ENCODE data around the gene DUSP15.

Gene DUSP15

DNA sequence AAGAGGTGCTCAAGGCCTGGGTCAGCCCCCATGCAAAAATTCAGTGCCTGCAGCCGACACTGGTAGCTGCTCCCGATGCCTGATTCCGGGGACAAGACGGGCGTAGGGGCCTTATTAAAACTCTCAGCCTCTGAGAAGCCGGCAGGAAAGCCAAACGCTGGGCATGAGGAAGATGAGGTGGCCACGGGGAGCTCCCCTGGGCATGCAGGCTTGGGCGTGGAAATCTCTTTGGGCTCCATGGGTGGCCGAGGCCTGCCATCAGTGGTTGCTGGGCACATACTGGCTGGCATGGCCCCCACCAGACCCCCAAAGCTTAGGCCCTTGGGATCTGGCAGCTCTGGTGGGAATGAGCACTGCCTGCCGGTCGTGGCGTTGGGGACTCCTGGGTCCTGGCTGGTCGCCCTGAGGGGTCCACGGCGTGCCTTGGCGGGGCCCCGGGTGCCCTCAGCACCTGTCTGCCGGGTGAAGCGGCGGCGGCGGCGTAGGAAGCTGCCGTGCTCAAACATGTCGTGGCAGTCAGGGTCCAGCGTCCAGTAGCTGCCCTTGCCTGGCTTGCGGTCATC lies 25.5 kb downstream of the DUSP15 start:
- peaks cover 0 to 6% of the 10 kb centered on the region in 2 donors for H3K27me3 ChIP-seq
- DNase-seq = no peak
- TF ChIP-seq, protein P1, sequence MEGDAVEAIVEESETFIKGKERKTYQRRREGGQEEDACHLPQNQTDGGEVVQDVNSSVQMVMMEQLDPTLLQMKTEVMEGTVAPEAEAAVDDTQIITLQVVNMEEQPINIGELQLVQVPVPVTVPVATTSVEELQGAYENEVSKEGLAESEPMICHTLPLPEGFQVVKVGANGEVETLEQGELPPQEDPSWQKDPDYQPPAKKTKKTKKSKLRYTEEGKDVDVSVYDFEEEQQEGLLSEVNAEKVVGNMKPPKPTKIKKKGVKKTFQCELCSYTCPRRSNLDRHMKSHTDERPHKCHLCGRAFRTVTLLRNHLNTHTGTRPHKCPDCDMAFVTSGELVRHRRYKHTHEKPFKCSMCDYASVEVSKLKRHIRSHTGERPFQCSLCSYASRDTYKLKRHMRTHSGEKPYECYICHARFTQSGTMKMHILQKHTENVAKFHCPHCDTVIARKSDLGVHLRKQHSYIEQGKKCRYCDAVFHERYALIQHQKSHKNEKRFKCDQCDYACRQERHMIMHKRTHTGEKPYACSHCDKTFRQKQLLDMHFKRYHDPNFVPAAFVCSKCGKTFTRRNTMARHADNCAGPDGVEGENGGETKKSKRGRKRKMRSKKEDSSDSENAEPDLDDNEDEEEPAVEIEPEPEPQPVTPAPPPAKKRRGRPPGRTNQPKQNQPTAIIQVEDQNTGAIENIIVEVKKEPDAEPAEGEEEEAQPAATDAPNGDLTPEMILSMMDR (IDR thresholded peaks at IDR 0.05) = no peak
- peaks cover 0 to 71% (median 54%) of the 10 kb centered on the region in 4 donors for H3K4me1 ChIP-seq
- H3K27ac ChIP-seq = peak overlapping the region; percentile 89 to 92
- no peaks in the 10 kb centered on the region for H3K9me3 ChIP-seq
- peak overlapping the region; percentile 62 to 73 for H3K4me3 ChIP-seq
- intact Hi-C loops (cut with DNase I; ENCODE audit: low total_unique reads) = loop anchor here (2.0 to 5.0 kb wide), 2 partner anchors 22 to 108 kb away; partner anchors contain the start of gene TPX2
- no peaks in the 10 kb centered on the region for H3K36me3 ChIP-seq

DNA sequence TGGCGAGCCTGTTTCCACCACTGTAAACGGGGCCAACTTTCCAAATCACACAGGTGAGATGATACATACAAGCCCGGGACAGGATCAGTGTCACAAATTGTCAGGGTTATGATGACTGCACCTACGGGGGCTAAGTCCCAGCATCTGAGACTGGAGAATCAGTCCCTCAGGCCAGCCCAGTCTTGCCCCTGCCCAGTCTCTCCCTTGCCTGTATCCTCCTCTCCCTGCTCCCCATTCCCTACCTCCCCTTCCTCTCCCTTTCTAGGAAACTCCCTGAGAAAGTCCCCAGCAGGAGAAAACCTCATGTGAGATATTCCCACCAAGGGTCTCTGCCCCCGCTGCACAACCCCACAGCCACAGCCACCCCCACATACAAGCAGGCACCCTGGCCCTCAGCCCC lies 26.4 kb downstream of the DUSP15 start:
- H3K4me3 ChIP-seq = peak overlapping the region; percentile 62 to 73
- intact Hi-C loops (cut with DNase I; ENCODE audit: low total_unique reads) = loop anchor here (2.0 kb wide), 1 partner anchor 21 kb away; no protein-coding TSS in a partner anchor
- H3K4me1 ChIP-seq = peaks cover 0 to 68% (median 61%) of the 10 kb centered on the region in 4 donors
- H3K9me3 ChIP-seq = no peaks in the 10 kb centered on the region
- no peaks in the 10 kb centered on the region for H3K36me3 ChIP-seq
- TF ChIP-seq, protein P1 (IDR thresholded peaks at IDR 0.05) = no peak
- no peak for DNase-seq
- no peaks in the 10 kb centered on the region for H3K27me3 ChIP-seq
- peak overlapping the region; percentile 89 to 92 for H3K27ac ChIP-seq

DNA sequence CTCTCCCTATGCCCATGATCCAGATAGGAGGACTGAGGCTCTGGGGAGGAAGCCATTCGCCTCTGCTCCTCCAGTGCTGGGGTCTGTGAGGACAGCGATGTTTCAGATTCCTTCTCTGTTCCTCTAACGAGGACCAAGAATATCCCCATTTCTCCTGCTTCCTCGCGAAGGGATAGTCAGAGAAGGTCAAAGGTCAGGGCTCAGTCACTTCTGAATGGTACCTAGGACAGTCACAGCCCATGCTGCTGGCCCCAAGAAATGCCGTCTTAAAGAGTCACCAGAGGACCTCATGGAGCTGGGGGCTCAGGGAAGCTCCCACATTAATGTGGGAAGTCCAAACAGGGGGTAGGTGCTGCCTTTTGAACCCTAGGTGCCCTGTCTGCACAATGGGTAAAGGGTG lies 27.0 kb downstream of the DUSP15 start:
- TF ChIP-seq, protein P1 (IDR thresholded peaks at IDR 0.05) = no peak
- Histone ChIP-seq H3K4me1 (peaks cover 0 to 74% (median 66%) of the 10 kb centered on the region in 4 donors), H3K4me3 (peak overlapping the region; percentile 62 to 73), H3K27ac (peak overlapping the region; percentile 89 to 92), H3K27me3 (no peaks in the 10 kb centered on the region), H3K9me3 (no peaks in the 10 kb centered on the region), H3K36me3 (no peaks in the 10 kb centered on the region)
- intact Hi-C loops (cut with DNase I; ENCODE audit: low total_unique reads) = no loop called here
- DNase-seq = no peak

DNA sequence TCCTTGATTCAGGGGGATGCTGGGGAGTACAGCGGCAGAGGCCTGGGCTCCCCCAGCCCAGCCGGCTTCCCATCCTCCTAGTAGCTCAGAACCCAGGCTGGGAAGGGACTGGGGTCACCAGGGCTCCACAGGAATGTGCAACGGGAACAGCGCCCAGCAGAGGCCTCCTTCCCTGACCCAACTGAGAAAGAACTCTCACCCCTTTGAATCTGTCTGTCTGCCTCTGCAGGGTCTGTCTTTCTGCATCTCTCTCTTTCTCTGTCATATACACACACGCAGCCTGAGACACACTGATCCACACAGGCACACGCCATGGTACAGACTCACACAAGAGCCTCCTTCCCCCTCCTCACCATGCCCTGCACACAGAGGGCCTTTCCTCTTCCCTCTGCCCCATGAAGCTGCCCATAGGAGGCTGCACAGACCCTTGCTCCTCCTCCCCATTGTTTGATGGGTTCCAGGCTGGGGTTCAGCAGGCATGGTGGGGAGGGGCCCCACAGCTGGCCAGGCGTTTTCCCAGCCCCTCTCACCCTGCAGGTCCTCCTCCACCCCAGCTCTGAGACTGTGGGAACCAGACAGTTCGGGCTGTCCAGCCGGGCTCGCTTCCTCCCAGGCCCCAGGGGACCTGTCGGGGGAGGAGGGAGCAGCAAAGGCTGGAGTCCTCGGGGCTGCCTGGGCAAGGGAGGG lies 27.7 kb downstream of the DUSP15 start:
- peak in 1 of 2 donors; percentile 88 for DNase-seq
- intact Hi-C loops (cut with DNase I; ENCODE audit: low total_unique reads) = no loop called here
- Histone ChIP-seq H3K27ac (peak overlapping the region; percentile 89 to 92), H3K36me3 (no peaks in the 10 kb centered on the region), H3K4me1 (peaks cover 0 to 81% (median 73%) of the 10 kb centered on the region in 4 donors), H3K27me3 (no peaks in the 10 kb centered on the region), H3K4me3 (peak overlapping the region; percentile 62 to 73), H3K9me3 (no peaks in the 10 kb centered on the region)
- TF ChIP-seq, protein P1 (IDR thresholded peaks at IDR 0.05) = no peak

DNA sequence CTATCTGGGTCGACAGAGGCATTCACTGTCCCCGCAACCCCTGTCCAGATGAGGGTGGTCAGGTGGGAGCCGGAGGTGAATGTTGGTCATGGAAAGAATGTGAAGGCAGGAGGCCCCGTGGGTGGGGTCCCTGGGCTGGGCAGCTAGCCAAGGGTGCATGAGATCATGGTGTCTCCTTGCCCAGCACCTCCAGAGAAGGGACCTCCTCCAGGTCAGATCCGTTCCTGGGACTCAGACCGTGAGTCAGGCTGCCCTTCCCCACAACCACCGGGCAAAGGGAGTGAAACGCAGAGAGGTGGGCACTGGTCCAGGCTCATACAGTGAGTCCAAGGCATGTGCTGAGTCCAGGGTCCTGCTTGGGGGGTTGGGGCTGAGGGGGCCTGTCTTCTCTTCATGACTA lies 28.4 kb downstream of the DUSP15 start:
- Histone ChIP-seq H3K9me3 (no peaks in the 10 kb centered on the region), H3K4me1 (peaks cover 0 to 88% (median 80%) of the 10 kb centered on the region in 4 donors), H3K27me3 (no peaks in the 10 kb centered on the region), H3K36me3 (no peaks in the 10 kb centered on the region), H3K4me3 (peak overlapping the region; percentile 62 to 73), H3K27ac (peak overlapping the region; percentile 89 to 92)
- intact Hi-C loops (cut with DNase I; ENCODE audit: low total_unique reads) = no loop called here
- peak; percentile 54 to 92 for DNase-seq
- TF ChIP-seq, protein P1 (IDR thresholded peaks at IDR 0.05) = no peak
